ENCODE measurements around the gene ITSN2.

ITSN2 gene

DNA sequence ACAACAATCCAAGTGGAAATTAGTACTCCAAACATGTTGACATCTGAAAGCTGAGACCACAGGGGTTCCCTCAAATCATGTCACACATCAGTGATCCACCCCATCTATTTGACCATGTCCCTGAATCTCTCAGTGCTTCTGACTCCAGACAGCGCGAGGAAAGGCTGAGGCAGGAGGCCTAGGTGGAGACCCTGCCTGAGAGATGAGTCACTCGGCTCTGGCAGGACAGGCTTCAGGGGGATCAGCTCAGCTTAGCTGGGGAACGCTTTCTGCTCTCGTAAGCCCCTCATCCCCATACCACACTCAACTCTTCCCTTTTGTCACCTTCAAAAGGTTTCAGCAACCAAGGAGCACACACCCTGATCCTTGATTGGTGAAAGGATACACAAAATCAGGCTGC, 191.3 kb downstream of the ITSN2 start:
- no peak for DNase-seq

DNA sequence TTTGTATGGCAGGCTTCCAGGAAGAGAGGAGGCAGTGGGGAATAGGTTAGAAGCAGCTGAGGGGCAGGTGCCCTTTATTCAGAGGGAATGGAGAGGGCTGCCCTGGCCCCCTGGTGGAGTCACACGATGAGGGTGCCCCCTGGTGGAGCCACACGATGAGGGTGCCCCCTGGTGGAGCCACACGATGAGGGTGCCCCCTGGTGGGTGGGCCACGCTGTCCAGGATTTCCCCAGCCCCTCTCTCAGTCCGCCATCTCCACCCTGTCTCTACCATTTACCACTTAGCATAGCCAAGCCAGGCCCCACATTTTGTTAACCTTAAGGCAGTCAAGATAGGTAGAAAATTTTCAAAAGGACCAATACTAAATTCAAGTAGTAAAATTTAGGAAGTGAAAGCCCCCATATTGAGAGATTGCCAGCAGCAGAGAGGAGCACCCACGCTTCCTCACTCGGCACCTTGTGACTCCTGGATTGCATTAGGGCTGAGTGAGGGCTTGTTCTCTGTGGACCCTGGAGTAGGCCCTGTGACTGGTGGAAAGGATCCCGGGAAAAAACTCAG, 195.8 kb downstream of the ITSN2 start:
- no peak for DNase-seq

DNA sequence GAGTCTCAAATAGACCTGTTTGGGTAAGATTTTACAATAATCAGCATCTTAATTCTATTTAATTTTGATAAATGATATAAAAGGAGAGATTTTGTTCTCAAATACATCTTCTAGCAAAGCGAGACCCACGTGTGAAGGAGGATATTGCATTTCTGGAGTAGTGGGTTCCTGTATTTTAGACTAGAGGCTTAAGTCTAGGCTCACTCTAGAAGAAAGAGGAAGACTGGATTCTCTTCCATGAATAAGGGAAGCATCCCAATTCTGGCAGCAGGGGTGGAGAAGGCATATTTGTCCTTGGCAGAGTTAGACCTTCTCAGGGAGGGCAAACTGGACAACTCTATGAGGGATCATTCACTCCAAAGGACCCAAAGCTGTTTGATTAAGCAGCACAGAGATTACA, 196.7 kb downstream of the ITSN2 start:
- DNase-seq, result no peak

DNA sequence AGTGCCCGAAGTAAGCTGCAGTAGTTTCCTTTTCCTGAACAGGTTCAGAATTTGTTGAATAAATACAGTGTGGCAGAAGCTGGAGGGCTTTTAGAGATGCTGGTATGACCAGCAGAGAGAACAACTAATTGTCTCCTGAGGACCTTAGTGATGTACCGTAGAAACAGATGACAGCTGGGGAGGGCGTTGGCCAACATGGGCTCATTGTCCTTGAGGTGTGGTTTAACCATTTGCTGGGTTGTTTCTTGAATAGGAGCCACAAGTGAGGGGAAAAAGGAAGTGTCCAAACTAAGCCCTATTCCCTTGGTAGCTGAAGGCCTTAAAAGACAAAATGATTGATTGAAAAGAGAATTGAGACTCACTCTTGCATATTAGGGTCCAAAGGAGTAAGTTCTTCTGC, 197.2 kb downstream of the ITSN2 start:
- no peak for DNase-seq

DNA sequence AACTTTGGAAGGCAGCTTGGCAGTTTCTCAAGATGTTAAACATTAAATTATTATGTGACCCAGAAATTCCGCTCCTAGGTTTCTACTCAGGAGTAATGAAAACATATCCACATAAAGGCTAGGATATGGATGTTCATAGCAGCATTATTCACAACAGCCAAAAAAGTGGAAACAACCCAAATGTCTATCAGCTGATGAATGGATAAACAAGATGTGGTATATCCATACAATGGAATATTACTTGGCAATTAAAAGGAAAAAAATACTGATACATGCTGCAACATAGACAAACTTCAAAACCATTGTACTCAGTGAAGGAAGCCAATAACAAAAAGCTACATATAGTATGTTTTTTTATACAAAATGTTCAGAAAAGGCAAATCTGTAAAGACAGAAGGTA, 197.8 kb downstream of the ITSN2 start:
- DNase-seq, result no peak

DNA sequence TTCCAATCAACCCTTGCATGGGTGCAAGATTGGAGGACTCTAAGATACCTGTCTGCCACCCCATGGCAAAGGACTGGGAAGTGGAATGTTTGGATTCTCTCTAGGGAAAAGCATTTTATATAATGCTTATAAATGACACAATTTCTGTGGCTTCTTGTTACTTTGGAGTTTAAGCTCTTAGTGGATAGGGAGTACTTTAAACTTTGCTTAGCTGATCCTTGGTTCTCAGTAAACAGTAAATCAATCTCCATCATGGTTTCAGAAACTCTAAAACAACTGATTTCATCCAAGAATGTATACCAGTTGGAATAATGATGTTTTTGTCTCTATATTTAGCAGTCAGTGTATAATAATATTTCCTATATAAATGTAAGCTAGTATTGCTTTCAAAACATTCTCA, 199.6 kb downstream of the ITSN2 start:
- DNase-seq, result no peak

DNA sequence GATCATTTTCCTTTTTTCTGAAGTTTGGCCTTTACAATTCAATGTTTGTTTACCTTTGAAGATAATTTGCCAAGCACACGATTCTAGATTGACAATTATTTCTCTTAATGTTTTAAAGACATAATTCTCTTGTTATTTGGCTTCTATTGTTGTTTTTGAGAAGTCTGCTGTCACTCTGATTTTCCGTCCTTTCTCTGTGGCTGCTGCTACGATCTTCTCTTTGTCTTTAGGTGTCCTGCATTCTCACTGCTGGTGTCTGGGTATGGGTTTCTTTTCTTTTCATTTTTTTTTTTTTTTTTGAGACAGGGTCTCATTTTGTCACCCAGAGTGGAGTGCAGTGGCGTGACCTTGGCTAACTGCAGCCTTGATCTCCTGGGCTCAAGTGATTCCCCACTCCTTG, 200.6 kb downstream of the ITSN2 start:
- DNase-seq, result no peak

DNA sequence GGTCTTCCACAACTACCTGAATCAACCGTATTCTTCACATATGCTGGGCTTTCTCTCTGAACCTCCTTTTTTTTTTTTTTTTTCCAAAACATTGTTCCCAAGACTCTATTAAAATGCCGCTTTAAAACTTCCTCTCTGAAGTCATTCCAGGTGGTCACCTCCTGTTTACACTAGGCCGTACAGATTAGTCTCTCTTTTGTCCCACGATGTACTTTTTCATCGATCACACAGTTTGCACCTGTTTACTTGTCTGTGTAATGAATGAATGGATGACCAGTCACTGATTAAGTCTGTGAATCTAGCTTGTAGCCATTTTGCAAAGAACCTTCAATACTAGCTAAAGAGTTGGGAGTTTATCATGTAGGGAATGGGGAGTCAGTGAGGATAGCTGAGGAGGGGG, 202.2 kb downstream of the ITSN2 start:
- no peak for DNase-seq

DNA sequence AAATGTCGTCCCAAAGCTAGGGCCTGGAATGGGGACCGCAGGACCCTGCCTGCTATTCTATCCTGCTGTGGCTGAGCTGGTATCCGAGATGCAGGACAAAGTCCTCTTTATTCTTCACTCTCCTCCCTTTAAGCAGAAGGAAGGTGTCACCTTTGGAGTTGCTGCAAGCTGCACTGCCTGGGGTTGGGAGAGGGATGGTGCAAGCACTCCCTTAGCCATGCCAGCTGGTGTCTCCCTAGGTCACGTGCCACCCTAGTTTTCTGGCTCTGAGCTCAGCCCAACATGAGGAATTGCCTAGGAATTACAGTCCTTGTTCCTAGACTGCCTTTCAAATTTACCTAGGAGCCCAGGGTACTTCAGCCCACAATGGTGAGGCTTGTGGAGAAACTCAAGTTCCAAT, 206.9 kb downstream of the ITSN2 start:
- DNase-seq, result no peak
